ENCODE data around the gene COL15A1. TPM values are rescaled to one million over a fixed set of nuclear protein-coding genes. Genes with fewer than 3 reads are reported as not detected.
"Not testable (repeated sequence)": the region's sequence is repeated elsewhere in the genome, so short reads cannot be mapped to it uniquely, and the experiment has no call there.

COL15A1 gene
- total RNA-seq, 1 experiment from 2014 or later = not detected

DNA sequence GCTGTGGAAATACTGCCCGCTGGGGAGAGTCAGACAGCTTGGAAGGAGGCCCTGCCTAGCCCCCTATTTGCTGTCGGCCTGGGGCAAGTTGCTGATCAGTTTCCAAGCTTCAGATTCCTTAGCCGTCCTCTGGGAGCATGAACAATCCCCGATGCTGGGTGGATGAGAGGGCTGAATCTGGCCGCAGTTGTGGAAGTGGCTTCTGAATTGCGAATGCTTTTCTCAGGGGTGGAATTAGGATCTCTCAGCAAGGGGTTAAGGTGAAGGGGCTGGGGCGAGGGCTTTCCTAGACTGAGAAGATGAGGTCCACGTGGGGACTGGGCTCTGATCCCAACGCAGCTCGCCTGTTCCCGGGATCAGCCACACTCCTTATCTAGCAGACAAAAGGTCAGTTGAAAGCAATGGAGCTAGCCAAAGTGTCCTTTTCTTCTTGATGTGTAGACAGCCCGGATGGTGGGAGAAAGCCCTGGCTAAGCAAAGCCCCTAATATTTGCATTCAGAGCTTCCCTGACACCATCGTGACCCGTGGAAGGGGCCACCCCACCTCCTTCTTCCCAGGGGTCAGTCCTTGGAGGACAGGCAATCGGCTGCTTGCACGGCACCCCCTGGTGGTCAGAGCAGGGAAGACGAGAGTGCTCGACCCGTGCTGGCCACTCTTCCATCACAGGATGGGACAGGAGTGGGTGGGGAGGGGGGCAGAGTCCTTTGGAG, 54.9 kb downstream of the COL15A1 start:
- in situ Hi-C loops (cut with HindIII; ENCODE audit: low pct_unique_long_range_greater_than_20kb, low sequenced_read_pairs) = loop anchor here (10.0 kb wide), 1 partner anchor 154 kb away; no protein-coding TSS in a partner anchor
- peak; percentile 43 for DNase-seq (ENCODE audit: low read depth)

- in situ Hi-C loops (cut with HindIII; ENCODE audit: low pct_unique_long_range_greater_than_20kb, low sequenced_read_pairs) = loop anchor here (10.0 kb wide), 1 partner anchor 154 kb away; no protein-coding TSS in a partner anchor
- no peak for DNase-seq (ENCODE audit: low read depth)
Measured at GRCh38 chr9:98999152-98999525, 55.4 kb downstream of the COL15A1 start.

DNA sequence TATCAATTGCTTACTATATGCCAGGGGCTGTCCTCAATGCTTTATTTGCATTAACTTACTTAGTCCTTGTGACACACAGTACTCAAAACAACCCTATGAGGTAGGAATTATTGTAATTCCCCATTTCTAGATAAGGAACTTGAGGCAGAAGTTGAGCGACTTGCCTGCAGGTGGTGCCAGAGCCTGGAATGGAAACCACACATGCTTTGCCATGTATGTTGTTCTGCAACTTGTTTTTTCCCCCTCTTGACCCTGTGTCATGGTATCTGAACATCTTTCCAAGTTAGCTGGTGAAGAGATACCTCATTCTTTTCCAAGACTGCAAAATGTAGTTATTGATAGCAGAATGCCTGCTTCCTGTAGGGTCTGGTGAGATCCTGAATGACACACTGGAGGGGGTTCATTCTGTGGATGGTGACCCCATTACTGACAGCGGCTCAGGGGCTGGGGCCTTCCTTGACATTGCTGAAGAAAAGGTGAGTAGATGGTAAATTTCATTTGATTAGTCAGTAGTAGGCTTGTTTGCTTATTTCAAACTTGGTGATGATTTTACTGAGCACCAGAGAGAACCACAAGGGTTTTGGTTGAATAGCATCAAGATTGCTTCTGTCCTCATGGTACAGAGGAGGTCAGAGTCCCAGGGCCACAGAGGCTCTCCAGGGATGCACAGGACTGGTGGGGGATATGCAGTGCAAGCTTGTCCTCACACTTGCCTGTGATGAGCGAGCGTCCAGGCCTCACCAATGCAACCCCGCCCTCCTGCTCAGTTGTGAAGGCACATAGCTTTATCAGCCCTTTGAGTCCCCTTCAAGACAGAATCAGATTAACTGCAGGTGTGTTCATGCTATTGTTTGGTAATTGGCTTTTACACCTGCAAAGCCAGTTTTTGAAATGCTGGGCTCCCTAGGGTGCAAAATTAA, 57.0 kb downstream of the COL15A1 start:
- DNase-seq (ENCODE audit: low read depth) = peak; percentile 12
- in situ Hi-C loops (cut with HindIII; ENCODE audit: low pct_unique_long_range_greater_than_20kb, low sequenced_read_pairs) = no loop called here

DNA sequence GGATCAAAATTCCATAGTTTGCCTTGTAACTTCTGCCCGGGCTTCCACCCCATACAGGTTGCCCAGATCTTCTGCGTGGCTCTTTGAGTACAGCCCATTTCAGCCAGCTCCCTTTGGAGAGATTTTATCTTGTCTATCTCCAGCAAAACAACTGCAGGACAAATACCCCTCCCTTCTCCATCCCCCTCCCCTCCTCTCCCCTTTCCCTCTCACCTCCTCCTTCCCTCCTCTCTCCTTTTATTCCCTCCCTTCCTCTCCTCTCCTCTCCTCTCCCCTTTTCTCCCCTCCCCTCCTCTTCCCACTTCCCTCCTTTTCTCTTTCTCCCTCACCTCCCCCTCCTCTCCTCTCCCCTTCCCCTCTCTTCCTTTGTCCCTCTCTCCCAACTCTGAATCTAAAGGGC, 58.2 kb downstream of the COL15A1 start:
- in situ Hi-C loops (cut with HindIII; ENCODE audit: low pct_unique_long_range_greater_than_20kb, low sequenced_read_pairs) = no loop called here
- DNase-seq (ENCODE audit: low read depth) = no peak

DNA sequence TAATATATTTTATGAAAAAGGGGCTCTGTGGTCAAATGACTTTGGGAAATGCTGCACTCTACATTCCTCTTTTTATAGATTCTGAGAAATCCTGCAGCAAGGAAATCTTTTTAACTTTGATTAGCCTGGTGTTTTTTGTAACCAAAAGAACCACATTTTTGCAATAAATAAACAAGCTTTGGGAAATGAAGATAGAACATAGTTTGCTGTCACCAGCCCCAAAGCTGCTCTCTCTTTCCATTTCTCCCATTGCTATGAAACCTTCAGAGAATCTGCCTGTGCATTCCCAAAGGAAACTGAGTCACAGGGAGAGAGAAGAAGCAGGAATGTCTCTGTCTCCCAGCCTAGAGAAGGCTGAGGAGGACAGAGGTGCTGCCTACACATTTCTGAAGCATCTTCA, 59.0 kb downstream of the COL15A1 start:
- in situ Hi-C loops (cut with HindIII; ENCODE audit: low pct_unique_long_range_greater_than_20kb, low sequenced_read_pairs) = no loop called here
- DNase-seq (ENCODE audit: low read depth) = no peak

- no peak for DNase-seq (ENCODE audit: low read depth)
- in situ Hi-C loops (cut with HindIII; ENCODE audit: low pct_unique_long_range_greater_than_20kb, low sequenced_read_pairs) = no loop called here
Measured at GRCh38 chr9:99003308-99003707, 59.6 kb downstream of the COL15A1 start.

DNA sequence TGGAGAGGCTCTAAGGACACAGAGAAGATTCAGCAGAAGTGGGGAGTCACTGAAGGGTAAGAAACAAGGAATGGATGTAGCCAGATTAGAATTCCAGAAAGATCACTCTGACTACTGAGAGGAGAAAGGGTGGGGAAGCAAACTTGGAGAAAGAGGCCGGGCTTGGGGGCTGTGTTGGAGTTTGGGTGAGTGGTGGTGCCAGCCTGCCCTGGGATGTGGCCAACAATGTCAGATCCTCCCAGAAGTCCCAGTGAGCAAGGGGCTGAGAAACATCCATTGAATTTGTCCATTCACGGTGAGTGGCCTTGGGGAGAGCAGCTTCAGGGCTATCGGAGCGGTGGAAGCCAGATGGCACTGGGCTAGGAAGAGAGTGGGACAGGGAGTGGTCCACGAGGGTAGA, 60.4 kb downstream of the COL15A1 start:
- in situ Hi-C loops (cut with HindIII; ENCODE audit: low pct_unique_long_range_greater_than_20kb, low sequenced_read_pairs) = no loop called here
- no peak for DNase-seq (ENCODE audit: low read depth)

DNA sequence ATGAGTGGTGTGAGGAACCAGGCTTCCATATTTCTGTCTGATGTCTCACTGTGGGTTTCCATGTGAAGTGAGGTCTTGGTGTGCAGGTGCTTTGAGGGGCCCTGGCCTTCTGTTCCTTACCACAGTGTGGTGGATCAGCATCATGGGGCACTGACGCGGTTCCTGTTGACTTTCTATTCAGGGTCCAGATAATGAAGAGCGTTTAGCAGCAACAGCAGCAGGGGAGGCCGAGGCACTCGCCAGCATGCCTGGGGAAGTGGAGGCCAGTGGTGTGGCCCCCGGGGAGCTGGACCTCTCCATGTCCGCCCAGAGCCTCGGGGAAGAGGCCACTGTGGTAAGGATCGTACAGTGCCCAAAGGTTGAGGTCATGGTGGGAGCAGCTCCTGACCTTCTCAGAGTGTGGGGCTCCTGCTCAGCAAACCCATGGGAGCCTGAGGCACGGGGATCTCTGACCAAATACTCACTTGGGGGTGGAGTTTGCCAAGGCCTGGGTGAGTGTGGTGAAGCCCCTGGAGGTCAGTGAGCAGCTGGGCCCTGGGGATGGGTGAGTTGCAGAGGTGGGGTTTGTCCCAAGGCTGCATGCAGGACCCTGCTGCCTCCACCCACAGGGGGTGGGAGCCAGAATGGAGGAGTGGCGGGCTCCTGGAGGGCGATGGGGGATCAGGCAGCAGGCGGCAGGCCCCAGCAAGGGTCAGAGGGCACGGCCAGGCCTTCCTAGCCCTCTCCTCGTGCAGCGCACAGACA, 61.2 kb downstream of the COL15A1 start:
- in situ Hi-C loops (cut with HindIII; ENCODE audit: low pct_unique_long_range_greater_than_20kb, low sequenced_read_pairs) = no loop called here

GRCh38 chr9:99005651-99006050, 61.9 kb downstream of the COL15A1 start:
- in situ Hi-C loops (cut with HindIII; ENCODE audit: low pct_unique_long_range_greater_than_20kb, low sequenced_read_pairs) = no loop called here
- DNase-seq (ENCODE audit: low read depth) = no peak

More for the DNA sequence above, 61.2 kb downstream of the COL15A1 start:
- DNase-seq (ENCODE audit: low read depth) = no peak

- in situ Hi-C loops (cut with HindIII; ENCODE audit: low pct_unique_long_range_greater_than_20kb, low sequenced_read_pairs) = no loop called here
- DNase-seq (ENCODE audit: low read depth) = no peak
Measured at GRCh38 chr9:99006511-99006910, 62.8 kb downstream of the COL15A1 start.

- in situ Hi-C loops (cut with HindIII; ENCODE audit: low pct_unique_long_range_greater_than_20kb, low sequenced_read_pairs) = no loop called here
- DNase-seq (ENCODE audit: low read depth) = no peak
Measured at GRCh38 chr9:99006979-99007378, 63.3 kb downstream of the COL15A1 start.

DNA sequence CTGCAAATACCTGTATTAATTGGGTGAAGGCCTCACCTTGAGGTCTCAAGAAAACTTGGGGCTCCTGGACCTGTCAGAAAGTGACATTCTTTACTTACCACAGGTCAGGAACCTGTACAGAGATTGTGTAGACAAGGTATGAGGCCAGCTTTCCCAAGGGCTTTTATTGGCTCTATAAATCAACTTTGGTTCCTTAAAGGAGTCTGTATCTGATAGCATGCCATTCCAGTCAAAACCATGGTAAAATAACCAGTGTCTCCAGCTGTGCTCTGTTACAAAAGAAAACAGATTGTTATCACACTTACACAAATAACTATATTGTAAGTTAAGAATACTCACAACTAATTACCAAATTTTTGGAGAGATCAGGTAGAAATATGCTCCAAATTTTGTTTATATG, 64.5 kb downstream of the COL15A1 start:
- in situ Hi-C loops (cut with HindIII; ENCODE audit: low pct_unique_long_range_greater_than_20kb, low sequenced_read_pairs) = no loop called here

GRCh38 chr9:99010393-99010792, 66.7 kb downstream of the COL15A1 start:
- in situ Hi-C loops (cut with HindIII; ENCODE audit: low pct_unique_long_range_greater_than_20kb, low sequenced_read_pairs); DNase-seq (ENCODE audit: low read depth): not testable (repeated sequence)

More for the DNA sequence above, 64.5 kb downstream of the COL15A1 start:
- DNase-seq (ENCODE audit: low read depth) = no peak

GRCh38 chr9:99011161-99011709, 67.5 kb downstream of the COL15A1 start:
- peak; percentile 44 for DNase-seq (ENCODE audit: low read depth)
- in situ Hi-C loops (cut with HindIII; ENCODE audit: low pct_unique_long_range_greater_than_20kb, low sequenced_read_pairs) = no loop called here

GRCh38 chr9:99012957-99013512, 69.3 kb downstream of the COL15A1 start:
- in situ Hi-C loops (cut with HindIII; ENCODE audit: low pct_unique_long_range_greater_than_20kb, low sequenced_read_pairs) = no loop called here
- DNase-seq (ENCODE audit: low read depth) = no peak

GRCh38 chr9:99013550-99013949, 69.8 kb downstream of the COL15A1 start:
- in situ Hi-C loops (cut with HindIII; ENCODE audit: low pct_unique_long_range_greater_than_20kb, low sequenced_read_pairs) = no loop called here
- DNase-seq (ENCODE audit: low read depth) = no peak

DNA sequence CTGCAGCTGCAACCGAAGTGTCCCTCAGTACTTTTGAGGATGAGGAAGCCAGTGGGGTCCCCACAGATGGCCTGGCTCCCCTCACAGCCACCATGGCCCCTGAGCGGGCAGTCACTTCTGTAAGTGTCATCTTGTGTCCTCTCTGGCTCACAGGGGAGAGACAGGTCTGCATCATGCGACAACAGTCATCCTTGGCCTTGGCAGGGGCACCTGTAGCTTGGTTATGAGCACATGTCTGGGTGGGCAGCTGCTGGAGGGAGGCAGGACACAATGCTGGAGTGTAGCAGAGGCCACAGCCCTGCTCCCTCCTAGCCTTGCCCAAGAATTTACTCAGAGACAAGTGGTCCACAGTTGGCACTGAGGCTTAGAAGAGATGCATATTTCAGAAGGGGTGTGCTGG, 71.7 kb downstream of the COL15A1 start:
- in situ Hi-C loops (cut with HindIII; ENCODE audit: low pct_unique_long_range_greater_than_20kb, low sequenced_read_pairs) = no loop called here
- DNase-seq (ENCODE audit: low read depth) = no peak

DNA sequence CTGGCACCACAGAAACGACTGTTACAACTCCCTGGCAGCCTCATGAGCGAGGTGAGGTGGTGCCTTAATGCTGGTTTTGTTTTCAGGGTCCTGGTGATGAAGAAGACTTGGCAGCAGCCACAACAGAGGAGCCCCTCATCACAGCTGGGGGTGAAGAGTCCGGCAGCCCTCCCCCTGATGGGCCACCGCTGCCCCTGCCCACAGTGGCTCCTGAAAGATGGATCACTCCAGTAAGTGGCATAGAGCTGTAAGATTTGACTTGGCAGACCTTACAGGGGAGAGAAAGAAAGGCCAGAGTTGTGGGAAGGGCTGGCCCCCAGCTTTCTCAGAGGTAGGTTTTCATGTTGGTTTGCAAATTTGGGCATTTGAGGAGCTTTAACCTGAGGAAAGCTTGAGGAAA, 72.2 kb downstream of the COL15A1 start:
- no peak for DNase-seq (ENCODE audit: low read depth)
- in situ Hi-C loops (cut with HindIII; ENCODE audit: low pct_unique_long_range_greater_than_20kb, low sequenced_read_pairs) = no loop called here

Measured in Caki2 (cell line).